Gastroesophageal sphincter (tissue), 4 donors: ENCODE measurements around the gene RABL3. TPM values are rescaled to one million over a fixed set of nuclear protein-coding genes. Genes with fewer than 3 reads are reported as not detected.

Experiments used
- ATAC-seq: fragments of 150-250 bp; one replicate; pipeline ENCODE4 v1.9.1; 2016; ENCODE audit warnings: mild to moderate bottlenecking, moderate library complexity
- H3K27ac ChIP-seq, 4 donors: fragments of 200-600 bp; sonication (generic) in 3 of 4; 1 replicate in 3 of 4; 2 replicates in 1 of 4; pipeline ENCODE4 v1.5.1; 2016 to 2019
- H3K27me3 ChIP-seq: fragments of 200-600 bp; sonication (generic); one replicate; pipeline ENCODE4 v1.5.1; 2019
- H3K36me3 ChIP-seq, 2 donors: fragments of 200-600 bp; sonication (generic); one replicate each; pipeline ENCODE4 v1.5.1; 2019; ENCODE audit warnings: control low read depth in 1 of 2
- H3K4me1 ChIP-seq, 3 donors: fragments of 200-600 bp; sonication (generic); 1 replicate in 2 of 3; 2 replicates in 1 of 3; pipeline ENCODE4 v1.5.1; 2016 to 2019; ENCODE audit warnings: control low read depth in 2 of 3
- H3K4me3 ChIP-seq, 2 donors: fragments of 200-600 bp; sonication (generic); one replicate each; pipeline ENCODE4 v1.5.1; 2019; ENCODE audit warnings: mild to moderate bottlenecking in 1 of 2, moderate library complexity in 1 of 2
- H3K9me3 ChIP-seq, 3 donors: fragments of 200-600 bp; sonication (generic); one replicate each; pipeline ENCODE4 v1.5.1; 2017 to 2019; ENCODE audit warnings: control low read depth in 2 of 3
- EP300 ChIP-seq: sonication (generic); formaldehyde crosslinking; IDR thresholded peaks from one replicate; pipeline ENCODE4 v1.6.1; 2017; ENCODE audit warnings: antibody characterized with exemption, mild to moderate bottlenecking
- POLR2A ChIP-seq, 2 donors: fragments of 450-650 bp; IDR thresholded peaks; one replicate each; pipeline ENCODE4 v1.6.1; 2017; ENCODE audit warnings: antibody characterized with exemption in 2 of 2, mild to moderate bottlenecking in 2 of 2, moderate library complexity in 1 of 2
- POLR2AphosphoS5 ChIP-seq: sonication (generic); formaldehyde crosslinking; IDR thresholded peaks from one replicate; pipeline ENCODE4 v1.6.1; 2017; ENCODE audit warnings: antibody characterized with exemption
- WGBS, 2 donors: methylation state at CpG; one replicate each; pipeline ENCODE4 v1.1.5; 2018; ENCODE audit warnings: low coverage in 1 of 2; 5-methylcytosine and 5-hydroxymethylcytosine counted together
- total RNA-seq, 4 donors: library from RNA; depleted of rRNA; stranded (reverse); fragments of >200 nt; gene quantifications; one replicate each; pipeline ENCODE4 v1.1.0, GENCODE V29; 2016
- TF ChIP-seq, protein P1 (sequence below), 4 experiments: fragments of 200-600 bp in 2 of 4; fragments of 450-650 bp in 2 of 4; sonication (generic) in 1 of 4; IDR thresholded peaks; one replicate each; pipeline ENCODE4 v1.5.1; 2017 to 2019; ENCODE audit warnings: antibody characterized with exemption in 4 of 4, mild to moderate bottlenecking in 2 of 4, moderate library complexity in 2 of 4

The RABL3 gene
- total RNA-seq, 4 donors from 2014 or later, result 16.3 to 29.2 (median 20.1) TPM

- TF ChIP-seq POLR2A (IDR thresholded peaks at IDR 0.05) (no peak), POLR2AphosphoS5 (no peak), EP300 (no peak)
- TF ChIP-seq, protein P1, sequence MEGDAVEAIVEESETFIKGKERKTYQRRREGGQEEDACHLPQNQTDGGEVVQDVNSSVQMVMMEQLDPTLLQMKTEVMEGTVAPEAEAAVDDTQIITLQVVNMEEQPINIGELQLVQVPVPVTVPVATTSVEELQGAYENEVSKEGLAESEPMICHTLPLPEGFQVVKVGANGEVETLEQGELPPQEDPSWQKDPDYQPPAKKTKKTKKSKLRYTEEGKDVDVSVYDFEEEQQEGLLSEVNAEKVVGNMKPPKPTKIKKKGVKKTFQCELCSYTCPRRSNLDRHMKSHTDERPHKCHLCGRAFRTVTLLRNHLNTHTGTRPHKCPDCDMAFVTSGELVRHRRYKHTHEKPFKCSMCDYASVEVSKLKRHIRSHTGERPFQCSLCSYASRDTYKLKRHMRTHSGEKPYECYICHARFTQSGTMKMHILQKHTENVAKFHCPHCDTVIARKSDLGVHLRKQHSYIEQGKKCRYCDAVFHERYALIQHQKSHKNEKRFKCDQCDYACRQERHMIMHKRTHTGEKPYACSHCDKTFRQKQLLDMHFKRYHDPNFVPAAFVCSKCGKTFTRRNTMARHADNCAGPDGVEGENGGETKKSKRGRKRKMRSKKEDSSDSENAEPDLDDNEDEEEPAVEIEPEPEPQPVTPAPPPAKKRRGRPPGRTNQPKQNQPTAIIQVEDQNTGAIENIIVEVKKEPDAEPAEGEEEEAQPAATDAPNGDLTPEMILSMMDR (IDR thresholded peaks at IDR 0.05), result no peak
These were observed 33.1 kb upstream of the RABL3 start for GRCh38 chr3:120775411-120775810.

GRCh38 chr3:120773932-120774331 lies 31.6 kb upstream of the RABL3 start:
- no peaks in the 10 kb centered on the region for H3K27me3 ChIP-seq
- ATAC-seq, result no peak

More at GRCh38 chr3:120775411-120775810, 33.1 kb upstream of the RABL3 start:
- H3K27me3 ChIP-seq, result no peaks in the 10 kb centered on the region
- no peak overlapping the region for H3K27ac ChIP-seq
- H3K36me3 ChIP-seq, result peaks cover 0 to 14% of the 10 kb centered on the region in 2 donors
- 90 to 94% methylated on average over 2 to 3 of the region's 4 CpGs for WGBS, 2 donors
- no peak overlapping the region for H3K4me3 ChIP-seq
- no peak for ATAC-seq
- H3K4me1 ChIP-seq, result peaks cover 0 to 43% (median 15%) of the 10 kb centered on the region in 3 donors
- no peaks in the 10 kb centered on the region for H3K9me3 ChIP-seq

DNA sequence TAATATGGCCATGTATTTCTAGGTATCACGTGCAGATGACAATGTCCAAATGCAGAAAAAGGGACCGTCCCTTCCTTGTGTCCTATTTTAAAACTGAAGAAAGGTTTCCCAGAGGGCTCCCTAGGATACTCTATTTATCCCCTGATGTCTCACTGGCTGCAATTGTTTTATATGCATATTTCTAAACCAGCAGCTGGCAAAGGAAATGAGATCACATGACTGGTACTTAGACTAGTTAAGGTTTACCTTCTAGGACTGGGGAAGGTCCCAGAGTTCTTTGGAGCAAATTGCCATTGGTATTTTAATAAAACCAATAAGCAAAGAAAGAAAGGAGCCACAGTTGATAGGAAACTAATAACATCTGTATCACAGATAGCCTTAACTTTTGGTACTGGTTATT lies 29.8 kb upstream of the RABL3 start:
- Histone ChIP-seq H3K27ac (peak overlapping the region; percentile 76 to 93 (median 78)), H3K4me1 (peaks cover 3 to 62% (median 31%) of the 10 kb centered on the region in 3 donors), H3K9me3 (no peaks in the 10 kb centered on the region), H3K4me3 (no peak overlapping the region), H3K27me3 (no peaks in the 10 kb centered on the region), H3K36me3 (peaks cover 0 to 11% of the 10 kb centered on the region in 2 donors)
- 52 to 100% methylated on average over 2 of the region's 2 CpGs for WGBS, 2 donors
- ATAC-seq, result no peak
- TF ChIP-seq, protein P1 (IDR thresholded peaks at IDR 0.05), result no peak
- TF ChIP-seq EP300 (no peak), POLR2A (IDR thresholded peaks at IDR 0.05) (no peak), POLR2AphosphoS5 (no peak)

More at GRCh38 chr3:120773932-120774331, 31.6 kb upstream of the RABL3 start:
- Histone ChIP-seq H3K4me3 (no peak overlapping the region), H3K27ac (no peak overlapping the region), H3K9me3 (no peaks in the 10 kb centered on the region), H3K36me3 (peaks cover 0 to 14% of the 10 kb centered on the region in 2 donors), H3K4me1 (peaks cover 0 to 48% (median 19%) of the 10 kb centered on the region in 3 donors)
- TF ChIP-seq POLR2A (IDR thresholded peaks at IDR 0.05) (no peak), POLR2AphosphoS5 (no peak), EP300 (no peak)
- TF ChIP-seq, protein P1 (IDR thresholded peaks at IDR 0.05), result no peak

DNA sequence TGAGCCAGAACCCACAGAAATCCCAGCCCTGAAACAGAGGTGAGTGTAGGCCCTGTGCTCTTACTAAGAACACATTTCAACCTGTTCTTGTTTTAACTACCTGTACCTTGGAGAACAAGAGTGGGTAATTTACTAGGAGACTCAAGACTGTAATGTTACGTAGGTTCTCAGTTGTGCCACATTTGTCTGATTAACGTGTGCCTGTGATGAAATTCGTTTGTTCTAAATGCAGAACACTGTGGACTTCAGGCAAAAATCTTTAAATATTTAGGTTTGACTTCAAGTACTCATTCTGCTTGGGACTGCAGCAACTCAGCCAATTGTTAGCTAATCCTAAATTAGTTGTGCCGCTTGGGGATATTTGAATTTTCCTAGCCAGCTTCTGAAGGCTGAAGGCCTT lies 28.6 kb upstream of the RABL3 start:
- H3K27ac ChIP-seq, result peak overlapping the region; percentile 76 to 93 (median 78)
- H3K36me3 ChIP-seq, result no peaks in the 10 kb centered on the region
- no peak overlapping the region for H3K4me3 ChIP-seq
- H3K4me1 ChIP-seq, result peaks cover 3 to 71% (median 36%) of the 10 kb centered on the region in 3 donors
- no peaks in the 10 kb centered on the region for H3K27me3 ChIP-seq
- H3K9me3 ChIP-seq, result no peaks in the 10 kb centered on the region
- peak; percentile 59 for TF ChIP-seq POLR2AphosphoS5
- TF ChIP-seq EP300, result no peak
- TF ChIP-seq POLR2A (IDR thresholded peaks at IDR 0.05), result no peak
- TF ChIP-seq, protein P1 (IDR thresholded peaks at IDR 0.05), result no peak
- WGBS, 2 donors, result 72 to 80% methylated on average over 4 of the region's 4 CpGs
- peak; percentile 91 for ATAC-seq

DNA sequence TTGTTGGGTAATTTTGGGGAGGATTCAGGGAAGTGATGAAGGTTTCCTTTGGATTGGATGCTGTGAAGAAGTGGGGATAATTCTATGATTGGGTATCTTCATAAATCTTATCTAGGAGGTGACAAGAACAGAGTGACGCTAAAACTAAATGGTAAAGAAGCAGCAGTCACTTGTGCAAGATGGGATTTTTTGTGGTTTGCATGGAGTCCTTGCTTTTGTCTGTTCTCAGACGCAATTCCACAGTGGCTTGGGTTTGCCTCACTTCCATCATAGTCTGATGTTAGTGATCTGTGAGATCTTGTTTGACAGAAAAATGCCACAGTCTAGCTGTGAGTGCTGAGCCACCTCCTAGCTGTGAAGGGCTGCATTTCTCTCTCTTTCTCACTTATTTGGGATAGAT lies 27.1 kb upstream of the RABL3 start:
- 91 to 96% methylated on average over 2 of the region's 2 CpGs for WGBS, 2 donors
- ATAC-seq, result no peak
- Histone ChIP-seq H3K27ac (peak overlapping the region in 3 of 4 donors; percentile 76 to 93 (median 77)), H3K27me3 (no peaks in the 10 kb centered on the region), H3K4me3 (no peak overlapping the region), H3K9me3 (no peaks in the 10 kb centered on the region), H3K4me1 (peaks cover 3 to 71% (median 36%) of the 10 kb centered on the region in 3 donors), H3K36me3 (no peaks in the 10 kb centered on the region)
- TF ChIP-seq, protein P1 (IDR thresholded peaks at IDR 0.05), result no peak
- TF ChIP-seq POLR2A (IDR thresholded peaks at IDR 0.05), result no peak
- no peak for TF ChIP-seq POLR2AphosphoS5
- no peak for TF ChIP-seq EP300
